Activated CD4-positive, alpha-beta T cell treated with anti-CD3 and anti-CD28 coated beads, Interleukin-2, amount 50 U/mL, for 24 hours (primary cell): Measurements from ENCODE around the gene MRRF.
A peak's percentile ranks its signal among the peaks of the same experiment; 100 is the strongest.

Source experiments
- DNase-seq, 2 donors: peaks; one replicate each; pipeline ENCODE4 v3.0.0-alpha.2; 2020; ENCODE audit warnings: low read depth in 1 of 2, low spot score in 1 of 2

MRRF gene

GRCh38 chr9:122228191-122228567 lies 36.5 kb upstream of the MRRF start:
- no peak for DNase-seq

GRCh38 chr9:122228568-122229484 lies 35.9 kb upstream of the MRRF start, which contains the start of gene LHX6:
Gene LHX6, minus strand, starts transcription at chr9:122228957. Its CDS starts 217 bp downstream, at chr9:122228740.
- DNase-seq, result no peak

- no peak for DNase-seq
These were observed 35.2 kb upstream of the MRRF start for GRCh38 chr9:122229485-122229837.

- no peak for DNase-seq
These were observed 31.8 kb upstream of the MRRF start for GRCh38 chr9:122232796-122233306.

- DNase-seq, result no peak
These were observed 30.5 kb upstream of the MRRF start for GRCh38 chr9:122234022-122234748.

- no peak for DNase-seq
These were observed 28.0 kb upstream of the MRRF start for GRCh38 chr9:122236681-122237080.

GRCh38 chr9:122239722-122240121 lies 25.0 kb upstream of the MRRF start:
- DNase-seq, result no peak

GRCh38 chr9:122244349-122244748 lies 20.3 kb upstream of the MRRF start:
- DNase-seq, result no peak

GRCh38 chr9:122246666-122247065 lies 18.0 kb upstream of the MRRF start:
- DNase-seq, result no peak

GRCh38 chr9:122248448-122248865 lies 16.2 kb upstream of the MRRF start:
- no peak for DNase-seq

- DNase-seq, result no peak
These were observed 13.3 kb upstream of the MRRF start for GRCh38 chr9:122251351-122251750.

GRCh38 chr9:122252796-122253195 lies 11.9 kb upstream of the MRRF start:
- no peak for DNase-seq

GRCh38 chr9:122254761-122255160 lies 9.9 kb upstream of the MRRF start:
- no peak for DNase-seq

- DNase-seq, result no peak
These were observed 8.5 kb upstream of the MRRF start for GRCh38 chr9:122256206-122256605.

- no peak for DNase-seq
These were observed 5.7 kb upstream of the MRRF start for GRCh38 chr9:122258886-122259415.

GRCh38 chr9:122261469-122261881 lies 3.2 kb upstream of the MRRF start:
- DNase-seq, result no peak

GRCh38 chr9:122262073-122262472 lies 2.6 kb upstream of the MRRF start:
- DNase-seq, result no peak

GRCh38 chr9:122263699-122264349 lies 858 bp upstream of the MRRF start:
- DNase-seq, result no peak

- DNase-seq, result peak in 1 of 2 donors; percentile 8
These were observed 650 bp downstream of the MRRF start for GRCh38 chr9:122265149-122265915.

GRCh38 chr9:122268041-122268814 lies 3.5 kb downstream of the MRRF start:
- DNase-seq, result no peak
